ENCODE results near the gene RAB28.

Gene RAB28

GRCh38 chr4:13514722-13515121 is 30.6 kb upstream of the RAB28 start:
- no peak overlapping the region for H3K18ac ChIP-seq (ENCODE audit: low read length)
- H2AK5ac ChIP-seq (ENCODE audit: low read depth, low read length), result no peak overlapping the region
- H2BK5ac ChIP-seq (ENCODE audit: low read length), result no peak overlapping the region
- no peak overlapping the region for H4K8ac ChIP-seq (ENCODE audit: low read depth, low read length)
- H2BK12ac ChIP-seq (ENCODE audit: low read length), result no peak overlapping the region
- H4K91ac ChIP-seq (ENCODE audit: low read depth, low read length, poor library complexity), result no peak overlapping the region
- H2BK15ac ChIP-seq (ENCODE audit: low read length), result no peak overlapping the region
- no peak overlapping the region for H3K27ac ChIP-seq (replicated peaks; ENCODE audit: low read length)
- H3K4me1 ChIP-seq (ENCODE audit: control insufficient read depth in 2 of 2, insufficient read depth in 1 of 2, low read depth in 1 of 2, low read length in 2 of 2), result no peaks in the 10 kb centered on the region
- H3K9me3 ChIP-seq (replicated peaks in 1 of 2; ENCODE audit: control insufficient read depth in 2 of 2, insufficient read depth in 1 of 2, low read depth in 1 of 2, low read length in 2 of 2), result no peaks in the 10 kb centered on the region
- H3K23ac ChIP-seq (ENCODE audit: low read depth, low read length, poor library complexity), result no peak overlapping the region
- DNase-seq (ENCODE audit: low spot score), result no peak
- H3K14ac ChIP-seq (ENCODE audit: low read length), result no peak overlapping the region
- no peak overlapping the region for H3K9ac ChIP-seq (ENCODE audit: low read depth, low read length, poor library complexity)
- H2BK120ac ChIP-seq (ENCODE audit: low read depth, low read length), result no peak overlapping the region
- H3K36me3 ChIP-seq (replicated peaks in 1 of 2; ENCODE audit: control insufficient read depth in 2 of 2, insufficient read depth in 2 of 2, low read length in 2 of 2), result no peaks in the 10 kb centered on the region
- no peak overlapping the region for H3K4ac ChIP-seq (ENCODE audit: low read length)
- H2AFZ ChIP-seq (ENCODE audit: low read length), result no peak overlapping the region
- H3K27me3 ChIP-seq (ENCODE audit: control insufficient read depth in 3 of 3, insufficient read depth in 3 of 3, low read depth in 1 of 3, low read length in 3 of 3), result peaks cover 0 to 5% (median 0%) of the 10 kb centered on the region in 3 experiments
- H3K4me3 ChIP-seq (ENCODE audit: low read length in 2 of 2), result no peak overlapping the region
- no CpG with 5 or more reads among the region's 4 CpGs for WGBS, 2 donors (ENCODE audit: extremely low coverage in 2 of 2, insufficient read length in 2 of 2, insufficient replicate concordance in 1 of 2)
- no peak overlapping the region for H3K4me2 ChIP-seq (ENCODE audit: insufficient read depth, low read length, poor library complexity, severe bottlenecking)
- no peaks in the 10 kb centered on the region for H3K79me1 ChIP-seq (ENCODE audit: low read depth, low read length)

GRCh38 chr4:13511101-13511500 is 27.0 kb upstream of the RAB28 start:
- Histone ChIP-seq H3K36me3 (replicated peaks in 1 of 2; ENCODE audit: control insufficient read depth in 2 of 2, insufficient read depth in 2 of 2, low read length in 2 of 2) (no peaks in the 10 kb centered on the region), H3K4me2 (ENCODE audit: insufficient read depth, low read length, poor library complexity, severe bottlenecking) (no peak overlapping the region), H2BK15ac (ENCODE audit: low read length) (no peak overlapping the region), H2BK12ac (ENCODE audit: low read length) (no peak overlapping the region), H3K9me3 (replicated peaks in 1 of 2; ENCODE audit: control insufficient read depth in 2 of 2, insufficient read depth in 1 of 2, low read depth in 1 of 2, low read length in 2 of 2) (no peaks in the 10 kb centered on the region), H3K9ac (ENCODE audit: low read depth, low read length, poor library complexity) (no peak overlapping the region), H2BK5ac (ENCODE audit: low read length) (no peak overlapping the region), H3K4me1 (ENCODE audit: control insufficient read depth in 2 of 2, insufficient read depth in 1 of 2, low read depth in 1 of 2, low read length in 2 of 2) (peaks cover 0 to 4% of the 10 kb centered on the region in 2 donors), H4K8ac (ENCODE audit: low read depth, low read length) (no peak overlapping the region), H3K14ac (ENCODE audit: low read length) (no peak overlapping the region), H2AK5ac (ENCODE audit: low read depth, low read length) (no peak overlapping the region), H3K4me3 (ENCODE audit: low read length in 2 of 2) (no peak overlapping the region), H3K27me3 (ENCODE audit: control insufficient read depth in 3 of 3, insufficient read depth in 3 of 3, low read depth in 1 of 3, low read length in 3 of 3) (peaks cover 0 to 13% (median 0%) of the 10 kb centered on the region in 3 experiments), H3K4ac (ENCODE audit: low read length) (no peak overlapping the region), H3K23ac (ENCODE audit: low read depth, low read length, poor library complexity) (no peak overlapping the region), H3K18ac (ENCODE audit: low read length) (no peak overlapping the region), H3K27ac (replicated peaks; ENCODE audit: low read length) (no peak overlapping the region), H2AFZ (ENCODE audit: low read length) (no peak overlapping the region), H3K79me1 (ENCODE audit: low read depth, low read length) (no peaks in the 10 kb centered on the region), H2BK120ac (ENCODE audit: low read depth, low read length) (no peak overlapping the region), H4K91ac (ENCODE audit: low read depth, low read length, poor library complexity) (no peak overlapping the region)
- DNase-seq (ENCODE audit: low spot score), result no peak

GRCh38 chr4:13509442-13509841 is 25.3 kb upstream of the RAB28 start:
- H3K27me3 ChIP-seq (ENCODE audit: control insufficient read depth in 3 of 3, insufficient read depth in 3 of 3, low read depth in 1 of 3, low read length in 3 of 3), result peaks cover 0 to 11% (median 0%) of the 10 kb centered on the region in 3 experiments
- H3K79me1 ChIP-seq (ENCODE audit: low read depth, low read length), result no peaks in the 10 kb centered on the region
- no peak overlapping the region for H3K14ac ChIP-seq (ENCODE audit: low read length)
- no peak overlapping the region for H3K4me2 ChIP-seq (ENCODE audit: insufficient read depth, low read length, poor library complexity, severe bottlenecking)
- H2BK15ac ChIP-seq (ENCODE audit: low read length), result no peak overlapping the region
- H3K4me3 ChIP-seq (ENCODE audit: low read length in 2 of 2), result no peak overlapping the region
- H3K4ac ChIP-seq (ENCODE audit: low read length), result no peak overlapping the region
- no peak overlapping the region for H3K27ac ChIP-seq (replicated peaks; ENCODE audit: low read length)
- H2AFZ ChIP-seq (ENCODE audit: low read length), result no peak overlapping the region
- no peak overlapping the region for H3K23ac ChIP-seq (ENCODE audit: low read depth, low read length, poor library complexity)
- no peak overlapping the region for H2BK5ac ChIP-seq (ENCODE audit: low read length)
- no peak overlapping the region for H2AK5ac ChIP-seq (ENCODE audit: low read depth, low read length)
- H3K18ac ChIP-seq (ENCODE audit: low read length), result no peak overlapping the region
- DNase-seq (ENCODE audit: low spot score), result no peak
- no peak overlapping the region for H2BK120ac ChIP-seq (ENCODE audit: low read depth, low read length)
- no peaks in the 10 kb centered on the region for H3K36me3 ChIP-seq (replicated peaks in 1 of 2; ENCODE audit: control insufficient read depth in 2 of 2, insufficient read depth in 2 of 2, low read length in 2 of 2)
- WGBS, 2 donors (ENCODE audit: extremely low coverage in 2 of 2, insufficient read length in 2 of 2, insufficient replicate concordance in 1 of 2), result no CpG with 5 or more reads among the region's 1 CpG
- H3K4me1 ChIP-seq (ENCODE audit: control insufficient read depth in 2 of 2, insufficient read depth in 1 of 2, low read depth in 1 of 2, low read length in 2 of 2), result peaks cover 0 to 4% of the 10 kb centered on the region in 2 donors
- no peak overlapping the region for H3K9ac ChIP-seq (ENCODE audit: low read depth, low read length, poor library complexity)
- H3K9me3 ChIP-seq (replicated peaks in 1 of 2; ENCODE audit: control insufficient read depth in 2 of 2, insufficient read depth in 1 of 2, low read depth in 1 of 2, low read length in 2 of 2), result no peaks in the 10 kb centered on the region
- H4K91ac ChIP-seq (ENCODE audit: low read depth, low read length, poor library complexity), result no peak overlapping the region
- no peak overlapping the region for H2BK12ac ChIP-seq (ENCODE audit: low read length)
- no peak overlapping the region for H4K8ac ChIP-seq (ENCODE audit: low read depth, low read length)

- Histone ChIP-seq H3K14ac (ENCODE audit: low read length) (no peak overlapping the region), H2BK15ac (ENCODE audit: low read length) (no peak overlapping the region), H3K23ac (ENCODE audit: low read depth, low read length, poor library complexity) (no peak overlapping the region), H3K18ac (ENCODE audit: low read length) (no peak overlapping the region), H2BK120ac (ENCODE audit: low read depth, low read length) (no peak overlapping the region), H3K4ac (ENCODE audit: low read length) (no peak overlapping the region), H3K36me3 (replicated peaks in 1 of 2; ENCODE audit: control insufficient read depth in 2 of 2, insufficient read depth in 2 of 2, low read length in 2 of 2) (no peaks in the 10 kb centered on the region), H2BK12ac (ENCODE audit: low read length) (no peak overlapping the region), H4K91ac (ENCODE audit: low read depth, low read length, poor library complexity) (no peak overlapping the region), H3K4me2 (ENCODE audit: insufficient read depth, low read length, poor library complexity, severe bottlenecking) (no peak overlapping the region), H2AFZ (ENCODE audit: low read length) (no peak overlapping the region), H2AK5ac (ENCODE audit: low read depth, low read length) (no peak overlapping the region), H3K27ac (replicated peaks; ENCODE audit: low read length) (no peak overlapping the region), H4K8ac (ENCODE audit: low read depth, low read length) (no peak overlapping the region), H3K4me3 (ENCODE audit: low read length in 2 of 2) (no peak overlapping the region), H2BK5ac (ENCODE audit: low read length) (no peak overlapping the region), H3K27me3 (ENCODE audit: control insufficient read depth in 3 of 3, insufficient read depth in 3 of 3, low read depth in 1 of 3, low read length in 3 of 3) (peaks cover 0 to 14% (median 0%) of the 10 kb centered on the region in 3 experiments), H3K9me3 (replicated peaks in 1 of 2; ENCODE audit: control insufficient read depth in 2 of 2, insufficient read depth in 1 of 2, low read depth in 1 of 2, low read length in 2 of 2) (no peaks in the 10 kb centered on the region), H3K79me1 (ENCODE audit: low read depth, low read length) (no peaks in the 10 kb centered on the region), H3K4me1 (ENCODE audit: control insufficient read depth in 2 of 2, insufficient read depth in 1 of 2, low read depth in 1 of 2, low read length in 2 of 2) (peaks cover 0 to 1% of the 10 kb centered on the region in 2 donors), H3K9ac (ENCODE audit: low read depth, low read length, poor library complexity) (no peak overlapping the region)
- DNase-seq (ENCODE audit: low spot score), result no peak
- no CpG with 5 or more reads among the region's 5 CpGs for WGBS, 2 donors (ENCODE audit: extremely low coverage in 2 of 2, insufficient read length in 2 of 2, insufficient replicate concordance in 1 of 2)
Measured at GRCh38 chr4:13504374-13504773, 20.2 kb upstream of the RAB28 start.

Measured in neuronal stem cell (in vitro differentiated cells).